ENCODE data around the gene SLC38A11. TPM values are rescaled to one million over a fixed set of nuclear protein-coding genes. Genes with fewer than 3 reads are reported as not detected.

SLC38A11 gene
- total and polyA plus RNA-seq, 2 donors (not counting 1 experiment from before 2014, with no cell fraction given), result 5.4 to 46.8 TPM

DNA sequence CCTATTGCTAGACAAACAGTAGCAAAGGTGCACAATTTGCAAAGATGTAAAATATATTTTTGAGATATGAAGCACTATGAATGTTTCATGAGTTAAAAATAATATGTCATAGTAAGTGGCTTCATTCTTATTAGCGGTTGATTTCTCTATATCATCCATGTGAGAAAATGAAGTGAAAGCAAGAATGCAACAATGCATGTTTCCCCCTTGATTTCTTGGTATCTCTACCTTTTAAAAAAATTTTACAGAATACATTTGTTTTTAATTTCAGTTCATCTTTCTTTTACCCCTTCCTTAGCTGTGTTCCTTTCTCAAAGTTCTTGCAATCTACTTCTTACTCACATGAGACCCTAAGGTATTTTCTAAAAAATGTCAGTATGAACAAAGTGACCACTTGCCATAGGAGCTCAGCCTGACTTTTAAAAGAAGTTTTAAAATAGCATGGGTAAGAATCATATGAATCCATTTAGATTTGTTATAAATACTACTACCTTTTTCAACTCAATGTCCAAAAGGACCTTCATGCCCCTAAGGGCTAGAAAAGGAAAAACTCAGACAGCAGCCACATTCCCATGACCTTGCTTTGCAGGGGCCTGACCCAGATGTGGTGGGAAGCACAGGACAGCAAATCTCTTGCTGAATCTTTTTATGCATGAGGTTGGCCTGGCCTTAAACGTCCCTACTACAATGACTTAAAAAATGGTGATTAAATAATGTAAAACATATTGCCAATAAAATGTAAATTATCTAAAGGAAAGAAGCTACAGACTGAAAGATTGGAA lies 14.8 kb upstream of the SLC38A11 start:
- peaks cover 93% of the 10 kb centered on the region for H3K4me1 Mint-ChIP-seq
- no CpG with 5 or more reads among the region's 2 CpGs for WGBS (ENCODE audit: insufficient coverage)

More for the DNA sequence above, 14.8 kb upstream of the SLC38A11 start:
- H3K27ac Mint-ChIP-seq, result peak overlapping the region; percentile 91
- H3K4me1 ChIP-seq (ENCODE audit: control insufficient read depth in 2 of 2, insufficient read depth in 2 of 2, low read length in 2 of 2), result peaks cover 85 to 100% of the 10 kb centered on the region in 2 donors
- DNase-seq, result peak; percentile 40
- peaks cover 0 to 20% (median 6%) of the 10 kb centered on the region in 3 donors for H3K9me3 ChIP-seq (ENCODE audit: control extremely low read depth in 1 of 3, control insufficient read depth in 2 of 3, insufficient read depth in 1 of 3, low read length in 2 of 3)
- peak overlapping the region in 1 of 5 experiments; percentile 4 for H3K4me3 ChIP-seq (ENCODE audit: control extremely low read depth in 1 of 5, extremely low read depth in 1 of 5, insufficient read depth in 1 of 5, low read depth in 2 of 5, low read length in 4 of 5)
- no peaks in the 10 kb centered on the region for H3K27me3 Mint-ChIP-seq
- POLR2A ChIA-PET, result no interaction called here
- no peaks in the 10 kb centered on the region for H3K36me3 ChIP-seq (replicated peaks in 1 of 2; ENCODE audit: control extremely low read depth in 1 of 2, control insufficient read depth in 1 of 2, extremely low read depth in 1 of 2, insufficient read depth in 2 of 2, low read length in 1 of 2)
- no peaks in the 10 kb centered on the region for H4K20me1 ChIP-seq (ENCODE audit: control insufficient read depth, insufficient read depth, low read length, poor library complexity, severe bottlenecking)
- ATAC-seq (ENCODE audit: low read depth), result peak; percentile 57
- H3K27me3 ChIP-seq (replicated peaks in 1 of 4; ENCODE audit: control extremely low read depth in 1 of 4, control insufficient read depth in 3 of 4, insufficient read depth in 4 of 4, low read length in 3 of 4), result no peaks in the 10 kb centered on the region
- H3K4me3 Mint-ChIP-seq, result peak overlapping the region; percentile 55
- peak overlapping the region; percentile 21 for H3K9ac ChIP-seq (ENCODE audit: low read length)
- peaks cover 2% of the 10 kb centered on the region for H3K9me3 Mint-ChIP-seq (ENCODE audit: insufficient read depth)
- H3K27ac ChIP-seq (ENCODE audit: low read length in 2 of 2), result peak overlapping the region; percentile 42 to 81
- TF ChIP-seq, protein P1, sequence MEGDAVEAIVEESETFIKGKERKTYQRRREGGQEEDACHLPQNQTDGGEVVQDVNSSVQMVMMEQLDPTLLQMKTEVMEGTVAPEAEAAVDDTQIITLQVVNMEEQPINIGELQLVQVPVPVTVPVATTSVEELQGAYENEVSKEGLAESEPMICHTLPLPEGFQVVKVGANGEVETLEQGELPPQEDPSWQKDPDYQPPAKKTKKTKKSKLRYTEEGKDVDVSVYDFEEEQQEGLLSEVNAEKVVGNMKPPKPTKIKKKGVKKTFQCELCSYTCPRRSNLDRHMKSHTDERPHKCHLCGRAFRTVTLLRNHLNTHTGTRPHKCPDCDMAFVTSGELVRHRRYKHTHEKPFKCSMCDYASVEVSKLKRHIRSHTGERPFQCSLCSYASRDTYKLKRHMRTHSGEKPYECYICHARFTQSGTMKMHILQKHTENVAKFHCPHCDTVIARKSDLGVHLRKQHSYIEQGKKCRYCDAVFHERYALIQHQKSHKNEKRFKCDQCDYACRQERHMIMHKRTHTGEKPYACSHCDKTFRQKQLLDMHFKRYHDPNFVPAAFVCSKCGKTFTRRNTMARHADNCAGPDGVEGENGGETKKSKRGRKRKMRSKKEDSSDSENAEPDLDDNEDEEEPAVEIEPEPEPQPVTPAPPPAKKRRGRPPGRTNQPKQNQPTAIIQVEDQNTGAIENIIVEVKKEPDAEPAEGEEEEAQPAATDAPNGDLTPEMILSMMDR (IDR thresholded peaks at IDR 0.05), result no peak
- TF ChIP-seq EZH2 (IDR thresholded peaks at IDR 0.05; ENCODE audit: borderline replicate concordance, insufficient read depth, low read depth, low read length, poor library complexity, severe bottlenecking), result no peak
- intact Hi-C loops (cut with micrococcal nuclease), result loop anchor here (5.0 to 10.0 kb wide), 3 partner anchors 38 to 233 kb away; partner anchors contain the start of gene COBLL1
- peak overlapping the region; percentile 60 for H3K4me2 ChIP-seq (replicated peaks; ENCODE audit: low read depth, low read length, poor library complexity, severe bottlenecking)
- CTCF ChIA-PET, result interaction anchor here (0.9 to 1.2 kb wide), 3 partner anchors 22 to 57 kb away, joined by 3 to 4 read pairs (median 3); no protein-coding TSS in a partner anchor
- H3K79me2 ChIP-seq (ENCODE audit: control insufficient read depth, insufficient read depth, low read length), result peaks cover 6% of the 10 kb centered on the region
- no peak overlapping the region for H2AFZ ChIP-seq (ENCODE audit: insufficient read depth, low read depth, low read length, poor library complexity, severe bottlenecking)

All from B cell (primary cell).